GM18499 (cell line): ENCODE results near the gene OR4B1.

Experiments
- ATAC-seq: cut with Tn5 transposase; IDR thresholded peaks from one replicate; pipeline ENCODE4 v1.9.1; 2021; ENCODE audit warnings: moderate number of reproducible peaks; ENCODE audit not compliant: insufficient read depth, unreplicated experiment

OR4B1 gene

DNA sequence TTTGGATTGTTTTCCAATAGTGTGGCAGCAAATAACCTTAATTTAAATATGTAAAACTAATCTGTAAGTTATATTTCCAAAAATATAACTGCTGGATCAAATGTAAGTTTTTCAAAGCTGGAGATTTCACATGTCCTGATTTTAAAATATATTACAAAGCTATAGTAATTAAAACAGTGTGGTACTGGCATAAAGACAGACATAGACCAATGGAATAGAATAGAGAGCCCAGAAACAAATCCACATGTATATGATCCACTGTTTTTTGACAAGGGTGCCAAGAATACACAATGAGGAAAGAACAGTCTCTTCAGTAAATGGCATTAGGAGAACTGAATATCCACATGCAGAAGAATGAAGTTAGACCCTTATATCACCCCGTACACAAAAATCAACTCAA, 32.3 kb downstream of the OR4B1 start:
- no peak for ATAC-seq

DNA sequence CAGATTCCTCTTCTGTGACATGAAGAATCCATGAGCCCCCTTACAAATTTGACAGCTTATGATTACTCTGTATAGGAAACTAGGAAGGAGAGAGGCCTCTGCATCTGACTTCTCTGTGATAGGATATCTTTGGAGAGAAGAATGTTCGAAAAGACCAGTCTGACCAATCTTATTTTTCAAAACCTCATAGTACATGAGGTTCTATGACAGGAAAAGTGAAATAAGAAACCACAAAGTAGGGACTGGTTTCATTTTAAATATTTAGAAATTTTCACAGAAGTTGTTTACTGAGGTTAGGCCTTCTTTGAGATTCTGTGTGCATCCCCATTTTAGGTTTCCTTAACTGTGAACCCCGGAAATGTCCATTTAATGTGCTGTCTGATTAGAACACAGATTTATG, 45.0 kb downstream of the OR4B1 start:
- no peak for ATAC-seq

GRCh38 chr11:48263423-48263911, 46.9 kb downstream of the OR4B1 start, which contains the start of gene OR4X1:
TSS of gene OR4X1 (plus strand) at chr11:48263861. CDS start at chr11:48263861, 0 bp downstream.
- no peak for ATAC-seq
